ENCODE results near the gene CDH16.
"Not testable (repeated sequence)": the region's sequence is repeated elsewhere in the genome, so short reads cannot be mapped to it uniquely, and the experiment has no call there.

CDH16 gene

GRCh38 chr16:66918803-66919568, at the start of gene CDH16:
TSS of gene CDH16 (minus strand) at chr16:66918885. CDS start at chr16:66918065, 820 bp downstream.
- DNase-seq, result no peak

GRCh38 chr16:66964049-66964448, 45.4 kb upstream of the CDH16 start:
- no peak for DNase-seq

GRCh38 chr16:66961914-66962313, 43.2 kb upstream of the CDH16 start:
- no peak for DNase-seq

- no peak for DNase-seq
Measured at GRCh38 chr16:66961065-66961744, 42.5 kb upstream of the CDH16 start, which contains the start of gene CES3. TSS of gene CES3 (plus strand) at chr16:66961266. CDS start at chr16:66961308, 42 bp downstream.

GRCh38 chr16:66960270-66960669, 41.6 kb upstream of the CDH16 start:
- DNase-seq, result no peak

GRCh38 chr16:66959704-66960161, 41.0 kb upstream of the CDH16 start:
- no peak for DNase-seq

GRCh38 chr16:66958857-66959703, 40.4 kb upstream of the CDH16 start:
- DNase-seq, result no peak

GRCh38 chr16:66956154-66956457, 37.4 kb upstream of the CDH16 start:
- not testable (repeated sequence) for DNase-seq

- not testable (repeated sequence) for DNase-seq
Measured at GRCh38 chr16:66955363-66956153, 36.9 kb upstream of the CDH16 start.

- DNase-seq, result peak; percentile 83
Measured at GRCh38 chr16:66954097-66954659, 35.5 kb upstream of the CDH16 start.

- DNase-seq, result no peak
Measured at GRCh38 chr16:66953462-66954096, 34.9 kb upstream of the CDH16 start.

GRCh38 chr16:66952430-66953110, 33.9 kb upstream of the CDH16 start:
- DNase-seq, result no peak

- no peak for DNase-seq
Measured at GRCh38 chr16:66950971-66951790, 32.5 kb upstream of the CDH16 start.

- DNase-seq, result no peak
Measured at GRCh38 chr16:66950437-66950836, 31.8 kb upstream of the CDH16 start.

GRCh38 chr16:66949472-66949871, 30.8 kb upstream of the CDH16 start:
- no peak for DNase-seq

GRCh38 chr16:66948837-66949225, 30.1 kb upstream of the CDH16 start:
- DNase-seq, result no peak

GRCh38 chr16:66948134-66948836, 29.6 kb upstream of the CDH16 start:
- DNase-seq, result no peak

- peak; percentile 85 for DNase-seq
Measured at GRCh38 chr16:66947302-66948065, 28.8 kb upstream of the CDH16 start.

GRCh38 chr16:66946974-66947301, 28.3 kb upstream of the CDH16 start:
- no peak for DNase-seq
